H1 (cell line): ENCODE data around the gene PIK3C2G. TPM values are rescaled to one million over a fixed set of nuclear protein-coding genes. Genes with fewer than 3 reads are reported as not detected.
A peak's percentile ranks its signal among the peaks of the same experiment; 100 is the strongest.

ENCODE experiments used
- CTCF ChIA-PET: fragments of 300-600 bp; sonication (Branson Sonifier 250); formaldehyde crosslinking; loops from one replicate; lab custom pipeline; 2021; ENCODE audit not compliant: partially characterized antibody; lab: Charles Lee
- POLR2A ChIA-PET: fragments of 300-600 bp; sonication (Branson Sonifier 250); formaldehyde crosslinking; loops from one replicate; lab custom pipeline; 2021; ENCODE audit warnings: inconsistent platforms; ENCODE audit not compliant: partially characterized antibody; lab: Charles Lee
- DNase-seq, 2 experiments: peaks; one replicate each; pipeline versions ENCODE4 v3.0.0 to v3.0.0-alpha.2; 2010 to 2022; ENCODE audit warnings: low spot score in 2 of 2, low read depth in 1 of 2, mixed read lengths in 1 of 2
- FAIRE-seq: peaks from 2 replicates; lab custom pipeline; 2011; peaks lifted over from hg19 to GRCh38; lab: Jason Lieb, UNC
- H2AFZ ChIP-seq: 2 replicates; pipeline ENCODE4 v1.8.1; 2012; ENCODE audit warnings: low read length, inconsistent platforms
- H2AK5ac ChIP-seq: 2 replicates; pipeline ENCODE4 v1.6.1; 2013; ENCODE audit warnings: low read depth, low read length
- H2BK120ac ChIP-seq: replicated peaks from 2 replicates; pipeline ENCODE3; 2013; ENCODE audit warnings: low read depth, low read length, inconsistent platforms
- H2BK12ac ChIP-seq: 2 replicates; pipeline ENCODE4 v1.6.1; 2013; ENCODE audit warnings: low read depth, low read length
- H2BK15ac ChIP-seq: 2 replicates; pipeline ENCODE4 v1.6.1; 2013; ENCODE audit warnings: low read length
- H2BK20ac ChIP-seq: 2 replicates; pipeline ENCODE4 v1.6.1; 2013; ENCODE audit warnings: low read length
- H2BK5ac ChIP-seq: 2 replicates; pipeline ENCODE4 v1.6.1; 2013; ENCODE audit warnings: low read depth, low read length
- H3K14ac ChIP-seq: 2 replicates; pipeline ENCODE4 v1.6.1; 2013; ENCODE audit warnings: inconsistent platforms; ENCODE audit not compliant: insufficient read length
- H3K18ac ChIP-seq: 2 replicates; pipeline ENCODE4 v1.6.1; 2013; ENCODE audit warnings: low read length; ENCODE audit errors: extremely low read depth
- H3K23ac ChIP-seq: 2 replicates; pipeline ENCODE4 v1.6.1; 2013; ENCODE audit warnings: inconsistent platforms; ENCODE audit not compliant: insufficient read length
- H3K23me2 ChIP-seq: 2 replicates; pipeline ENCODE4 v1.6.1; 2013; ENCODE audit warnings: low read depth, low read length
- H3K27ac ChIP-seq: 2 replicates; pipeline ENCODE4 v1.6.1; 2011; ENCODE audit warnings: low read depth, low read length, inconsistent platforms
- H3K27me3 ChIP-seq, 4 experiments: replicated peaks in 1 of 4; 1 replicate in 1 of 4; 2 replicates in 3 of 4; pipeline versions ENCODE4 v1.6.1 to v1.8.1; 2011 to 2013; ENCODE audit warnings: low read length in 3 of 4, mild to moderate bottlenecking in 3 of 4, inconsistent platforms in 2 of 4, mixed read lengths in 2 of 4, moderate library complexity in 1 of 4; ENCODE audit not compliant: control insufficient read depth in 3 of 4, insufficient read depth in 3 of 4; ENCODE audit errors: extremely low read depth in 1 of 4
- H3K36me3 ChIP-seq, 4 experiments: 2 replicates each; pipeline versions ENCODE4 v1.6.1 to v1.8.1; 2011 to 2013; ENCODE audit warnings: mild to moderate bottlenecking in 4 of 4, low read length in 3 of 4, moderate library complexity in 2 of 4, control low read depth in 1 of 4, inconsistent platforms in 1 of 4; ENCODE audit not compliant: insufficient read depth in 4 of 4, control insufficient read depth in 2 of 4
- H3K4ac ChIP-seq: replicated peaks from 2 replicates; pipeline ENCODE3; 2013; ENCODE audit warnings: low read length, low read depth, mixed read lengths, inconsistent platforms; ENCODE audit not compliant: insufficient read length
- H3K4me1 ChIP-seq, 4 experiments: replicated peaks in 1 of 4; 1 replicate in 1 of 4; 2 replicates in 3 of 4; pipeline versions ENCODE4 v1.6.1 to v1.8.1; 2011 to 2013; ENCODE audit warnings: low read length in 3 of 4, inconsistent platforms in 2 of 4, mixed read lengths in 1 of 4; ENCODE audit not compliant: insufficient read depth in 4 of 4, control insufficient read depth in 3 of 4
- H3K4me2 ChIP-seq, 2 experiments: 2 replicates each; pipeline versions ENCODE4 v1.6.1 to v1.8.1; 2011 to 2013; ENCODE audit warnings: low read depth in 2 of 2, low read length in 2 of 2, control low read depth in 1 of 2, inconsistent platforms in 1 of 2, mild to moderate bottlenecking in 1 of 2; ENCODE audit not compliant: insufficient read depth in 1 of 2
- H3K4me3 ChIP-seq, 4 experiments: fragments of 200-600, 300-600 bp in 1 of 4; sonication (generic), shearing (Covaris generic), sonication (Bioruptor Twin) in 1 of 4; 2 replicates each; pipeline versions ENCODE4 v1.5.1 to v1.8.1; 2011 to 2016; ENCODE audit warnings: low read length in 4 of 4, low read depth in 3 of 4, control low read depth in 2 of 4, inconsistent platforms in 2 of 4, mild to moderate bottlenecking in 2 of 4, mixed read lengths in 1 of 4, moderate library complexity in 1 of 4; ENCODE audit not compliant: insufficient read depth in 2 of 4; ENCODE audit errors: extremely low read depth in 1 of 4
- H3K56ac ChIP-seq: replicated peaks from 2 replicates; pipeline ENCODE3; 2013; ENCODE audit warnings: low read depth, mild to moderate bottlenecking, mixed read lengths, low read length, inconsistent platforms; ENCODE audit not compliant: insufficient read length
- H3K79me1 ChIP-seq: 2 replicates; pipeline ENCODE4 v1.6.1; 2013; ENCODE audit warnings: low read depth, low read length, control low read depth
- H3K79me2 ChIP-seq, 2 experiments: 2 replicates each; pipeline versions ENCODE4 v1.6.1 to v1.8.1; 2012 to 2013; ENCODE audit warnings: low read length in 2 of 2, mild to moderate bottlenecking in 2 of 2, inconsistent platforms in 1 of 2; ENCODE audit not compliant: insufficient read depth in 2 of 2, control insufficient read depth in 1 of 2
- H3K9ac ChIP-seq, 4 experiments: replicated peaks in 1 of 4; 1 replicate in 1 of 4; 2 replicates in 3 of 4; pipeline versions ENCODE4 v1.6.1 to v1.8.1; 2011 to 2013; ENCODE audit warnings: low read depth in 3 of 4, low read length in 3 of 4, control low read depth in 2 of 4, mild to moderate bottlenecking in 2 of 4, moderate library complexity in 2 of 4, inconsistent platforms in 1 of 4; ENCODE audit errors: extremely low read depth in 1 of 4
- H3K9me3 ChIP-seq, 2 experiments: 2 replicates each; pipeline versions ENCODE4 v1.6.1 to v1.8.1; 2012 to 2013; ENCODE audit warnings: mild to moderate bottlenecking in 2 of 2, moderate library complexity in 2 of 2, control low read depth in 1 of 2, inconsistent platforms in 1 of 2, low read depth in 1 of 2, low read length in 1 of 2, mixed read lengths in 1 of 2; ENCODE audit not compliant: insufficient read depth in 2 of 2
- H4K20me1 ChIP-seq, 2 experiments: replicated peaks in 1 of 2; 2 replicates each; pipeline versions ENCODE3 to v1.8.1; 2011 to 2013; ENCODE audit warnings: inconsistent platforms in 2 of 2, low read length in 2 of 2, mild to moderate bottlenecking in 1 of 2; ENCODE audit not compliant: insufficient read depth in 2 of 2, control insufficient read depth in 1 of 2
- H4K5ac ChIP-seq: 2 replicates; pipeline ENCODE4 v1.6.1; 2013; ENCODE audit warnings: low read length, low read depth, mixed read lengths, inconsistent platforms; ENCODE audit not compliant: insufficient read length
- H4K8ac ChIP-seq: 2 replicates; pipeline ENCODE4 v1.8.0; 2013; ENCODE audit warnings: mild to moderate bottlenecking, moderate library complexity, low read length, inconsistent platforms; ENCODE audit not compliant: insufficient read depth; ENCODE audit errors: extremely low read depth
- H4K91ac ChIP-seq: replicated peaks from 2 replicates; pipeline ENCODE3; 2013; ENCODE audit warnings: low read length, mixed read lengths, inconsistent platforms; ENCODE audit not compliant: insufficient read length
- CEBPB ChIP-seq: IDR thresholded peaks from 2 replicates; pipeline ENCODE4 v1.6.1; 2012; ENCODE audit warnings: low read depth, low read length
- MAX ChIP-seq: IDR thresholded peaks from 2 replicates; pipeline ENCODE4 v1.6.1; 2012; ENCODE audit warnings: inconsistent platforms
- WGBS, 2 experiments: shearing (Covaris generic) in 1 of 2; methylation state at CpG; one replicate each; pipeline versions ENCODE4 v1.1.6 to v1.1.7; 2013 to 2015; ENCODE audit warnings: low lambda C conversion rate in 2 of 2, mixed read lengths in 2 of 2, inconsistent platforms in 1 of 2, low coverage in 1 of 2, missing lambda C conversion rate in 1 of 2; ENCODE audit not compliant: insufficient replicate concordance in 2 of 2, insufficient coverage in 1 of 2, insufficient read length in 1 of 2; ENCODE audit errors: extremely low coverage in 1 of 2, missing lambda C conversion rate in 1 of 2; 5-methylcytosine and 5-hydroxymethylcytosine counted together
- polyA plus RNA-seq, 7 experiments: library from polyadenylated mRNA; depleted of rRNA in 3 of 7; stranded (reverse) in 5 of 7; unstranded in 2 of 7; fragments of >200 nt in 5 of 7; fragments of 200-250 nt in 2 of 7; gene quantifications; 1 replicate in 5 of 7; 2 replicates in 1 of 7; 4 replicates in 1 of 7; pipeline versions ENCODE4 v1.2.1 to v1.2.3, GENCODE V29; 2011 to 2013; ENCODE audit warnings: missing spikeins in 2 of 7, mixed read lengths in 2 of 7
- total RNA-seq: library from RNA; stranded (reverse); fragmentation: NEBNext Ultra II Directional; extraction: Animal tissue kit (Norgen Biotek cat#: 25700); gene quantifications from 2 replicates; pipeline ENCODE4 v1.2.1, GENCODE V29; 2021

Gene PIK3C2G
- total and polyA plus RNA-seq, 2 of the 8 experiments (the other 6 are each of a cell fraction or from before 2014, with no cell fraction given), result not detected

- POLR2A ChIA-PET, result no interaction called here
- H3K14ac ChIP-seq, result no peak overlapping the region
- no peak overlapping the region for H3K4ac ChIP-seq
- TF ChIP-seq MAX (no peak), CEBPB (peak; percentile 70)
- H2AK5ac ChIP-seq, result no peak overlapping the region
- no peak overlapping the region for H3K23ac ChIP-seq
- CTCF ChIA-PET, result interaction anchor here (0.7 to 2.6 kb wide), 9 partner anchors 9 to 272 kb away, joined by 3 to 7 read pairs (median 4); no protein-coding TSS in a partner anchor
- no peak overlapping the region for H2BK5ac ChIP-seq
- H3K4me3 ChIP-seq, result no peak overlapping the region
- H4K20me1 ChIP-seq, result no peaks in the 10 kb centered on the region
- no peaks in the 10 kb centered on the region for H3K36me3 ChIP-seq
- DNase-seq (no peak), FAIRE-seq (no peak)
- H4K91ac ChIP-seq, result no peak overlapping the region
- 94% methylated on average over 3 of the region's 3 CpGs; no CpG with 5 or more reads in 1 of the 2 experiments for WGBS, 2 experiments
- H3K79me2 ChIP-seq, result no peaks in the 10 kb centered on the region
- no peak overlapping the region for H4K8ac ChIP-seq
- no peak overlapping the region for H3K4me2 ChIP-seq
- H3K27ac ChIP-seq, result no peak overlapping the region
- H3K9me3 ChIP-seq, result no peaks in the 10 kb centered on the region
- H3K9ac ChIP-seq, result no peak overlapping the region
- H3K4me1 ChIP-seq, result peaks cover 0 to 3% (median 0%) of the 10 kb centered on the region in 4 experiments; a peak in 1 of 7 replicates
- no peak overlapping the region for H2BK20ac ChIP-seq
- H3K18ac ChIP-seq, result no peak overlapping the region
- no peak overlapping the region for H2BK120ac ChIP-seq
- no peaks in the 10 kb centered on the region for H3K79me1 ChIP-seq
- H3K23me2 ChIP-seq, result no peaks in the 10 kb centered on the region
- H2BK15ac ChIP-seq, result no peak overlapping the region
- no peaks in the 10 kb centered on the region for H3K27me3 ChIP-seq
- no peak overlapping the region for H2BK12ac ChIP-seq
- H4K5ac ChIP-seq, result no peak overlapping the region
- H3K56ac ChIP-seq, result no peak overlapping the region
- H2AFZ ChIP-seq, result peak overlapping the region; percentile 11; the same call in 1 of the 2 replicates
These were observed 290.4 kb downstream of the PIK3C2G start for GRCh38 chr12:18551701-18552100.
